HG03565 (cell line): ENCODE measurements around the gene ATP5MG.

Source experiments
- ATAC-seq: cut with Tn5 transposase; IDR thresholded peaks from one replicate; pipeline ENCODE4 v1.9.1; 2021; ENCODE audit warnings: mild to moderate bottlenecking, moderate library complexity; ENCODE audit not compliant: unreplicated experiment

ATP5MG gene

DNA sequence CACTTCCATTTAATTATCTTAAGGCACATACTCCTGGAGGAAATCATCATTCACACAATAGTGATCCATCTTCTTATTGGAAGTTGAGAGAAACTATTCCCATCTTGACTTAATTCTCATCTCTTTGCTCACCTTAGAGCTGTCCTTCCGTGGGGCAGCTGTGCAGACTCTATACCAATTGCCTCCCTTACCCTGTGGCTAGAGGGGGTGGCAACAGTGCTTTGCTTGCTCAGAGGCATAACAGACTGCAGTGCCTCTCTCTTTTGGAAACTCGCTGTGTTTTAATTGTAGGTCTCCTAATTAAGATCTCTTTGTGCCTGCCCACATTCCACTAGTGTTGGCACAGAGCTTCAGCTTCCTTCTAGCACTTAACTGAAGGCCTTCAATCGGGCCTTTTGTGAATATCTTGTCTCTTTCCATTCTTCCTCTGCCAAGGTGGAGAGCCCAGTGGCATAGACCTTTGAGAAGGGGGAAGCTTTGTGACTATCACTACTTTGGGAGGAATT is 40.4 kb downstream of the ATP5MG start:
- no peak for ATAC-seq

DNA sequence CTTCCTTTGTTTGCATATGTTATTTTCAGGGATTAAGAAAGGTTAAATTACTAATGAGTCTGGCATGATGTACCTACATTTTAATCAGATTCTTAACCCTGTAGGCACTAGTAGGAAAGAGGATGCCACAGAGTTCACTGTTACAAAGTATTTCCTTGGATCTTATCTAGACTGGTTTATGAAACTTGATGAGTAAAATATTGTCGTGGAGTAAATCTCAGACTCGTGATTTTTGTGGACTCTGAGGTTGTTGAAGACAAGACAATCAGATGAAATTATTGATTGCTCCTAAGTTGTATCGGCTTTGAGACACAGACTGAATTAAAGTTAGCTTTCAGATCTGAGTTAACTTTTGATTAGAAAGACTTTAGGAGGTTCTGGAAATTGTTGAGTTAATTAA is 40.9 kb downstream of the ATP5MG start:
- ATAC-seq = no peak

DNA sequence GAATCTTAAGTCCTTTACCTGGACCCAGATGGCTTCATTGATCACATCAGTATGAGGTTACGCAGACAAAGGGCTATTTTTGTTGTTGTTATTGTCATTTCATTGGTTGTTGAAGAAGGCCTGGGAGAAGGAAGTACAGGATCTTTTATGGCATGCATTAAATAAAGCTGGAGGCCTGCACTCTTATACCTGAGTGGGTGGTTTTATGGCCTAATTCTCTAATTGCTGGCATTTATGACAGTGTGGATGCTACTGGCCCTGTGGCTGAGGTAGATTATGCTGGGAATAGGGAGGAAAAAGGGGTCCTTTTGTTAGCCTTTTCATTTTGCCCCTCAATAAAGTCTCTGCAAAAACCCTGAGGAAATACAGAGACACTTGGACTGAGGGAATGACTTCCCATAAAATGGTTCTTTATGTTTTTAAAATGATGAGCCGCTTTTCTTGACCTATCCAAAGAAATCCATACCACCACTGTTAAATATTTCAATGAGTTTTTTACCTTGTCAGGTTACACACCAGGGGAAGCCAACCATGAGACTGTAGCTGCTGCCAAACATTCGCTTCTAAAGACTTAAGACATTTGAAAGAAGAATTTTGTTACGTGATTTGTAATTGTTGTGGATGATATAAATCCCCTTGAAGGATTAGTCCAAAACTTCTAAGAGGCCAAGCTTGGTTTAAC is 41.6 kb downstream of the ATP5MG start:
- no peak for ATAC-seq

- no peak for ATAC-seq
Observed at GRCh38 chr11:118443590-118444218, 42.3 kb downstream of the ATP5MG start.

DNA sequence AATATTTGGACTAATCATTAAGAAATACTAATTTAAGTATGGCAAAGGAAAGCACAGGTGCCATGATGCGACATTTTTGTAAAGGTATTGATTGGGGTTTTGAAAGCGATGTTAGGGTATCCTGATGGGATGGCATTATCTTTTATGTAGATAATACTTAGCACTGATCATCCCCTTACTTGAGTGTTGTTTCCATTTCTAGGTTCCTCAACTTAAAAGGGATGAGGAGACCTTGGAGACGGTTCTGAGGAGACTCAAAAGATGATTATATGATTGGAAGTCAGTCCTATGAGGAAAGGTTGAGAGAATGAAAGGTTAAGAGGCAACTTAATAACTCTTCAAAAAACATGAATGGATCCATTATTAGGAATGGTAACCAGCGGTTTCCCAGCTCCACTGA is 46.0 kb downstream of the ATP5MG start:
- no peak for ATAC-seq

DNA sequence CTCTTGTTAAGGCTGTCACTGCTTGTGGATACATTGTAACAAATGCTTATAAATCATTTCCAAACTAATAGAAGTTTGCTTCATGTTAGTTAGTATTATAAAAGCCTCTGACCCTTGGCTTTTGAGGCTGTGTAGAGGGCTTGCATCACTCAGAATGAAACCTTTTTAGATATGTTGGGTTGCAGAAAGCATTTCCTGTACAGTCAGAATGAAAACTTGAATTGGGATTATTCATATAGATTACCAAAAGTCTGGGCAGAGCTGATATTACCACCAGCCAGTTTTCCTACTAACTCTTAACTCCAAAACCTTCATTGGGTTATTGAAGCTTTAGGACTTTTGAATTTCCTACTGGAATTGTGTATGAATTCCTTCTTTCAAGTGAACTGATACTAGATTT is 46.9 kb downstream of the ATP5MG start:
- ATAC-seq = peak; percentile 69

DNA sequence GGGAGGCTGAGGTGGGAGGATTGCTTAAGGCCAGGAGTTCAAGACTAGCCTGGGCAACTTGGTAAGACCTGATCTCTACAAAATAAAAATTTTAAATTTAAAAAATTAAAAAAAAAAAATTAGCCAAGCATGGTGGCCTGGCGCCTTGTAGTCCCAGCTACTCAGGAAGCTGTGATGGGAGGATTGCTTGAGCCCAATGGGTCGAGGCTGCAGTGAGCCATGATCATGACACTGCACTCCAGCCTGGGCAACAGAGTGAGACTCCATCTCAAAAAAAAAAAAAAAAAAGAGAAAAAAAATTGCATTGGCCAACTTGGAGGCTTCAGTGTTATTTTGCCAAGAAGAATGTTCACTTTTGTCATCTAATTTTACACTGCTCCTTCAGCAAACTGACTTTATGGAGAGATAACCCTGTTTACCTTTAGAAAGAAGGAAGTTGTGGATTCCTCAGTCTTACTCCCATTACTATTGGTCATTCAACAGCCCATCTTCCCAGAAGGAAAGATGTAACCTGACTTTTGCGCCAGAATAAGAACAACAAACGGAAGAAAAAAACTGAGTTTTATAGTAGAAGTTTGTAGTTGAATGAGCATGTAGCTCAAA is 48.0 kb downstream of the ATP5MG start:
- no peak for ATAC-seq

GRCh38 chr11:118450451-118450850 is 49.0 kb downstream of the ATP5MG start:
- no peak for ATAC-seq
